Left kidney (tissue), 1 donor: ENCODE measurements around the gene SORL1-AS1.
"Not testable (repeated sequence)": the region's sequence is repeated elsewhere in the genome, so short reads cannot be mapped to it uniquely, and the experiment has no call there.

Experiments
- DNase-seq: peaks from one replicate; pipeline ENCODE4 v3.0.0-alpha.2; 2013

SORL1-AS1 gene

DNA sequence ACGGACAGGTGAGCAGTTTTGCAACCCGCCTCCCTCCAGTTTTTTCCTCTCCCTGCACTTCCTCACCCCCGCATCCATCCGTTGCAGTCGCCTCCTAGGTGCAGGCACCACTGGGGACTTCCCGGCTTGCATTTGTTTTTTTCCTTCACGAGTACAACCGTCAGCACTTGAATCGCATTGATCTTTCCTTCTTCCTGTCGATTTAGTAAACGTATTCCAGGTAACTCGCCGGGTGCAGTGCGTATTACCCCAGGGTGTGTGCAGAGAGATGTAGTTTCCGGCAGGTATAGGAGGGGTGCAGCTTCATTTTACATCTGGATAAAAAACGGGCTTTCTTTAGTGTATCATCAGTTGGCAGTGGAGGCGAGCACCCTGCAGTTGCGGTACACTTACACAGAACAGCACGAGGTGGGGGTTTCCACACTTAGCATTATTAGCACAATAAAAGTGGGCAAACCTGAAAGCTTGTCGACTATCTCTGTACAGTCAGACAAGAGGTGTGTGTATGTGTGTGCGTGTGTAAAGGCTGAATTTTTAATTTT lies at the start of gene SORL1-AS1:
SORL1-AS1 (minus strand) TSS at position 359 of the 542 bp plus-strand sequence.
- no peak for DNase-seq

DNA sequence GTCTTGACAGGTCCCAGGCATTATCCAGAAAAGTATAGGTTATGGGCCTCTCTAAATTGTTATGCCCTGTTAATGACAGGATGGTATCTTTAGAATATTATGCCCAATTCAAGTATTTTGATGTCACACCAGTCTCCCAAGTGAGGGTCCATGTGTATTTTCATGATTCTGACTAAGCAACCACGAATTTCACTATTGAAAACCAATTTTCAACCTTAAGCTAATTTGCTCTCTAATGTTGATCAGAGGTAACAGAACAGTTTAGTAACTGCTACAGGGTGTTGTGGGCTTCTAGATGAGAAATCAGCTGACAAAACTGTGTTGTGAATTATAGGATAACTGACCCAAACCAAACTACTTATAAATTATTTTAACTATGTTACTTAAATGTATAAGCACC lies 48.0 kb upstream of the SORL1-AS1 start:
- DNase-seq, result no peak

DNA sequence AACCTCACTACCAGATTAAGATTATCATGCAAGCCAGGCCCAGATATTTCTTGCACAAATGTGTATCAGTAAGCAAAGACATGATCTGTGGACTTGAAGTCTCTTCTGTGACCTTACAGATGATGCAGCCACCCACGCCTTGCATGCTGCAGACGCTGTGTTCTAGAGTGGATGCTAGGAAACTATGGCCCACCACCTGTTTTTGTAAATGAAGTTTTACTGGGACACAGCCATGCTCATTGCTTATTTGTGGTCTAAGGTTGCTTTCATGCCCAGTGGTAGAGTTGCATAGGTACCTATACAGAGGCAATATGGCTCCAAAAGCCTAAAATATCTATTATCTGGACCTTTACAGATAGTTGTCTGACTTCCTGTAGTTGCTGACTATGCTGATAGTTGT lies 47.5 kb upstream of the SORL1-AS1 start:
- no peak for DNase-seq

- no peak for DNase-seq
These were observed 46.6 kb upstream of the SORL1-AS1 start for GRCh38 chr11:121499405-121499804.

DNA sequence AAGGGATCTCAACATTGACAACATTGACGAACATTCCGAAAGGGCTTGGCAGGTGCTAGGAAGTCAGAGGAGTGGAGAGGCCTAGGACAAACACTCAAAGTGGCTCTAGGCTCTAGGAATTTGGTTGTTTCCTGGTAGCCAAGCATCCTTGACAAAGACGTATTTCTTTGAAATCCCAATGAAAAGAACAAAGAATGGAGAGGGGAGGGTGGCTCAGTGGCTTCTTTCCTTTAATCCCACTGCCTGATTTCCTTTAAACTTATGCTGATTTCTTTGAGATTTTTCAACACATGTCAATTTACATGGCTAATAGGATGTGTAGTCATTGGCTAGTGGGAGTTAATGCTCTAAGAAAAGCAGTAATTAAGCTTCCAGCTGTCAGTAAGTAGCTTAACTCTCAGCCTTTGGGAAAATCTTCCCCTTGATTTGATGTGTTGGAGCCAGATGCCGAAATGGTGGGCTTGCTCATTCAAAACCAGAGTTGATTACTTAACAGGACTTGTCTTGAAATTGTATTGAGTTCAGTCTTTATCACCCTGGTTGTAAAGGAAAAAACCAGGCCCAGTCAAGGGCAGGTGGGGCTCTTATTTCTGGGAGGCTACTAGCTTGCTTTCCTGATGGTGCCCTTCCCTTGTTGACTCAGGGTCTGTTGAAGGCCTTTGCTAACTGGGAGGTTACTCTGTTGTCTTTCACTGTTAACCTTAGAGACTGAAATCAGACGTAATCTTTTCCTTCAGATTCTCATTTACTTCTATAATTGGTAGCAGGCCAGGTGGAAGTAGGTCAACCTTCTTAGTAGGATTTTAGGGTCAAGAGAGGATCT lies 44.6 kb upstream of the SORL1-AS1 start:
- DNase-seq, result no peak

DNA sequence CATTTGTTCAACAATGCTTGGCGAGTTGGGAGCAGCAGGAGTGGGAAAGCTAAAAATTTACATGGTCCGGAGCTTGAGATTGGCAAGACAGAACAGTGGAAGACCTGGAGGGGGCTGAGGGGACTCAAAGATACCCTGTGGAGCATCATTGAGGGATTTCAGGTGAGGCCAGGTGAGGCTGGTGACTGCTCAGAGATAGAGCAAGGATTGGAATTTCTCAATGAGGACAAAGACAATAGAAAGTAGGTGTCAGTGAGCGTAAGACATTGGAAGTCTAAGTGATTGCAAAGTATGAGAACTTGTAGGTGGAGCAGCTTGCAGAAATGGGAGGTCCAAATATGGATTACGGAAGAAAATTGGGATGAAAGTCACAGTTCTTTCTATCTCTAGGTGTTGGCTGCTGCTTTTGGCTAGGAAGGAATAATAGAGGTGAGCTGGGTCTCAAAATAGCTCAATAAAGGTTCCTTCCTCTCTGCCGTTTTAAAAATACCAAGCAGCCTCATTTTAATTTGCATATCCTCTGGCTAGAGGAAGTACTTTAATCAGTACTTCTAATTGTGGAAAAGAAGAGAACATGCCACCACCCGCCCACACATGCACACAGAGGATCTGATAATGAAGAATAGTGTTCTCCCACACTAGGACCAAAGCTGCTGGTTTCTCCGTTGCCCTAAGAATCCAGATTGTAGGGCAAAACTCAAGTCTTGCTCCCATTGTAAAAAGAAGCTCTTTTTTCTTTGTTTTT lies 41.8 kb upstream of the SORL1-AS1 start:
- no peak for DNase-seq

- DNase-seq, result no peak
These were observed 37.1 kb upstream of the SORL1-AS1 start for GRCh38 chr11:121489823-121490222.

DNA sequence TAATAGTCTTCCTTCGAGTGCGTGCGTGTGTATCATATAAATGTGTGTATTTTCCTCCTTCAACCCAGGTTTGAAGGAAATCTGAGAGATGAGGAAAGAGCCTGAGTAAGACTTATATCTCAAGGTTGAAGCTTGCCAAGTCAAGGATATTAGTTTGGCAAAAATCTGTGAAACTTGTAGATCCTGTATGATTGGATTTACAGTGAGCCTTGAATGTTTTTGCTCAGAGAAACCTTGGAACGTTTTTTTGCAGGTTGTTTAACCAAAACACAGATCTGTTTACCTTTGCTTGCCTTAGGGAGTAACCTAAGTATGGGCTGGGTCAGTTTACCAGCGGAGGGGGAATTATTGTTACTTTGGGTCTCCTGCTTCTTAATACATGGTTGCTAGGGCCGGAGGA lies 35.9 kb upstream of the SORL1-AS1 start:
- no peak for DNase-seq

- DNase-seq, result no peak
These were observed 35.4 kb upstream of the SORL1-AS1 start for GRCh38 chr11:121488170-121488569.

GRCh38 chr11:121487191-121487590 lies 34.4 kb upstream of the SORL1-AS1 start:
- DNase-seq, result no peak

GRCh38 chr11:121486054-121486453 lies 33.3 kb upstream of the SORL1-AS1 start:
- DNase-seq, result no peak

DNA sequence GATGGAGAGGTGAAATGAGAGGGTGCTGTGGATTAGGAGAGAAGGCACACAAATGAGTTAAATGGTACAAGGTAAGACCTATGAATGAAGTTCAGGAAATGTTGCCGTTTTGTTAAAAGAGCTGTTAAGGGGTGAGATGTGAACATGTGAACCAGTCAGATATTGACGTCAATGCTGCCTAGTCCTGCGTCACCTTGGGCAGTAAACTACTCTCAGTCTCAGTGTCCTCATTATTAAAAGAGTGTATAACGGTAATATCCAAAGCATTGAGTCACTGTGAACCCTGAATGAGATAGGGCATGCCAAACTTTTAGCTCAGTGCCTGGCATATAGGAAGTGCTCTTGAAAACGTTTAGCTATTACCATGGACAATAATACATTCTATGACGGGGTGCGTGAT lies 32.4 kb upstream of the SORL1-AS1 start:
- no peak for DNase-seq

DNA sequence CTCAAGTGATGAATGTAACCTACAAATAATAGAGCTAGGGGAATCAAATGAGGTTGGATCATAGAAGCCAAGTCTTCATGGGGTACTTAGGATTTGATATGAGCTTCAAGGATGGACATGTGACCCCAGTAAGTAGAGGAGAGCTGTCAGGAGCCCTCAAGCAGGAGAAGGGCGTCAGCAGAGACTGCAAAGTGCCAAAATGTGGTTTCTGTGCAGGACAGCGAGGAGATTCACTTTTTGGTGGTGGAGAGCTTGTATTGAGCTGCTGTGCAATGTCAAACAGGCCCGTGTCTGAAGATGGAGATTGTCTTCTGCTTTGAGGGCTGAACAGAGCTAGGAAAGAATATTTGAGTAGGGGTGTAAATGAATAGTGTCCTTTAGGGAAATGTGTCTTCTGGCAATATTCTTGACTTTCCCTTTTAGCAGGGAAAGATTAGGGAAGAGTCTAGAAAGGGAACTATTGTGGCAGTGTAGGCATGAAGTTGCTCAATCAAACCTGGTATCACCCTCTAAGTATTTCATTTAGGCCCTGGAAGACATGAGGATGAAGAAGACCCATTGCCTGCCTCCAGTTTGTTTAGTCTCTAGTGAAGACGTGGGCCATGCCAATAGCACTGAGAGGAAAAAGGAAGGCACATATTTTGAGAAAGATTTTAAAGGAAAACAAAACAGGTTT lies 31.2 kb upstream of the SORL1-AS1 start:
- DNase-seq, result no peak

DNA sequence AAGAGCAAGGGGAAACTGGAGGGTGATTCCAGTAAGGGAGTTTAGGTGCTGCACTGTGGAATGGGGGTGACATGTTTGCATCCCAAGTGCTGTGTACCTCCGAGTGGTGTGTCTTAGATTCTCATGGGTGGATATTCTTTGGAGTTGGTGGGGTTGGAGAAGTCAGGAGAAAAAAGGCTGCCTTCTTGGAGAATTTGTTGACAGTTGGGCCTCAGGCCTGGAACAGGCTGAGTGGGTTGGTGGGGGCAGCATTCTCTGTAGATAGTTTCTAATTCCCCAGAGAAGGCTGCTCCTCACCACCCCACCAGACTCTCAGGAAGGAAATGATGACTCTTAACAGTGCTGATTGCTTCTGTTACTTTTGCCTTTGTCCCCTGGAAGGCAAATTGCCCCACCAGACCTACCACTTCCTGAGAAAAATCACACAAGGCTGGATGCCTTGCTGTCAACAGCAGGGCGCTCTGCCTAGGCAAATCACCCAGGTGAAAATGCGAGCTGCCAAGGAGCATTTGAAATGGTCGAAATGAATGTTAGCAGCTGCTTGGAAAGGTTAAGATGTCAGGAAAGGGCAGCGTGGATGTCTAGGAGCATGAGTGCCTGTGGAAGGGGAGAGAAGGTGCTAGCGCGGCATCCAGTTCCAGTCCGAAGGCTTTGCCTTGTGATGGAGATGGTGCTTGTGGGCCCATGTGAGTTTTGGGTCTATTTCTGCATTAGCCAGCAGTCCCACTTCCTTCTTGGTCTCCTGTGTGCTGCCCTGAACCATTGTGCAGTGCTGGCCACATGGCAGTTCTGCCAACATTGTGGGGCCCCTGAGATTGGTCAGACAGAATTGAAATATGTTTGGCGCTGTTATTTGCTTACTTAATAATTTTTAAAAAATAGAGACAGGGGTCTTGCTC lies 29.7 kb upstream of the SORL1-AS1 start:
- DNase-seq, result no peak

DNA sequence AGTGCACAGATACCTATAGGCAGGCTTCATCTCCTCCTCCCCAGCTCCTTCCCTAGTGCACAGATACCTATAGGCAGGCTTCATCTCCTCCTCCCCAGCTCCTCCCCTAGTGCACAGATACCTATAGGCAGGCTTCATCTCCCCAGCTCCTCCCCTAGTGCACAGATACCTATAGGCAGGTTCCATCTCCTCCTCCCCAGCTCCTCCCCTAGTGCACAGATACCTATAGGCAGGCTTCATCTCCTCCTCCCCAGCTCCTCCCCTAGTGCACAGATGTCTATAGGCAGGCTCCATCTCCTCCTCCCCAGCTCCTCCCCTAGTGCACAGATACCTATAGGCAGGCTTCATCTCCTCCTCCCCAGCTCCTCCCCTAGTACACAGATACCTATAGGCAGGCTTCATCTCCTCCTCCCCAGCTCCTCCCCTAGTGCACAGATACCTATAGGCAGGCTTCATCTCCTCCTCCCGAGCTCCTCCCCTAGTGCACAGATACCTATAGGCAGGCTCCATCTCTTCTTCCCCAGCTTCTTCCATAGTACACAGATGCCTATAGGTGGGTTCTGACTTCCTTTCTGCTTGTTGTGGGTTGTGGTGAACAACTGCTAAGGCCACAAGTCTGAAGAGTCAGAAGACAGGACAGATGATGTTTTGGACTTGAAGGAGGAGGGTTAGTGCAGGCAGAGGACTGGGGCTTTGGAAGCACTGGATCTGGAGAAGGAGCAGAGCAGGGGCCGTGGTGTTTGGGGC lies 28.9 kb upstream of the SORL1-AS1 start:
- not testable (repeated sequence) for DNase-seq

DNA sequence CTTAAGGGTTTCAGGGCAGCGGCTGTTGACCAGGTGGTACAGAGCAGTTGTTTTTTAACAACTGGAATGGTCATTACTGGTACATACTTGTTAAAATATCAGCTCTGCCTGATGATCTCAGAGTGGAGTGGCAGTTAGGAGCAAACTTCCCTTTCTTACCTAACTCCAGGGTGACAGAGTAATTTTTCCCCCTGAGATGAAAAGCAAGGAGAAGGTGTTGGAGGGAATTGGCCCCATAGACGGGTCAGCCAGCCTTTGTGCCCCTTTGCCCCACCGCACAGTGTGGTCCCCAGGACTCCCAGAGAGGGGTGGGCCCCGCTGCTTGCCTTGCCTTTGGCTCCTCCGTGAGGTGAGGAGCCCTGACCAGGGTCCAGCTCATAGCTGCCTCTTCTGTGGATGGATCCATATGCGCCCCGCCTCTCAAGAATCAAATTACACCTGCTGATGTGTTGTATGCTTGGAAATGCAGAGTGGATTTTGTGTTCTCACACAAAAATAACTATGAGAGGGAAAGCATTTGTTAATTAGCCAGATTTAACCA lies 27.0 kb upstream of the SORL1-AS1 start:
- no peak for DNase-seq

DNA sequence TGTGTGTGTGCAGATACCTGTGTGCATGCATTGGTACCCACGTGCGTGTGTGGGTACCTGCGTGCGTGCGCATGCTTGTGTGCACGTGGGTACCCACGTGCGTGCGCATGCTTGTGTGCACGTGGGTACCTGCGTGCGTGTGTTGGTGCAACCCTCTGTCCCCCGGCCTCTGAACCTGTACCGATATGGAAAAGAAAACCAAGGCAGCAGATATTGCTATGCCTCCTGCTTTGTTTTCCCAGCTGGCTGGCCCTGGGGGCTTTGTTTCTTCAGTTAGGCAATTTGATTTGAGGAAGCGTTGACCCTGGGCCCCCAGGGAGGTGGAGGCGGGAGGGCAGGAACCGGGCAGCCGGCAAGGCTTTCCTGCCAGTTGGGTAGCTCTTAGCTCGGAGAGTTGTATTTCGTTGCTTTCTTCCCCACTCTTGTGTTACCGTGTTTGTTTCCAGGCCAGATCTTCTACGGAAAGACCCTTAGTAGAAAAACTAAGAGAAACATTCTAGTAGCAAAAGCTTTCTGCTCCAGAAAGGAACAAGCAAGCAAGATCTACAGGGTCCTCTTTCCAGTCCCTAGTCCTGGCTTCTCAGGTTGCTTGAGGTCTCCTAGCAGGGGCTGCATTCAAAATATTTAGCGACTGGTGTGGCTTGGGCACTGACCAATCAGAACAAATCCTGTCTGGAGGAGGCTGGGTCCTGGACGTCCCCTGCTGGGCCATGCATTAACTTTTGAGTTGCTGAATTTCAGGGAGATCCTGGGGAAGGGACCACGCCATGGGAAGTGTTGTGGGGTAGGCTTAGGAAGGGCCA lies 26.3 kb upstream of the SORL1-AS1 start:
- no peak for DNase-seq

GRCh38 chr11:121478226-121478894 lies 25.6 kb upstream of the SORL1-AS1 start:
- DNase-seq, result no peak
